Globus pallidus (tissue), 1 donor: ENCODE results near the gene RYR1.
"Not testable (repeated sequence)": the region's sequence is repeated elsewhere in the genome, so short reads cannot be mapped to it uniquely, and the experiment has no call there.

Source experiments
- DNase-seq: peaks from one replicate; pipeline ENCODE4 v3.0.0-alpha.2; 2015; ENCODE audit warnings: low spot score

The RYR1 gene

DNA sequence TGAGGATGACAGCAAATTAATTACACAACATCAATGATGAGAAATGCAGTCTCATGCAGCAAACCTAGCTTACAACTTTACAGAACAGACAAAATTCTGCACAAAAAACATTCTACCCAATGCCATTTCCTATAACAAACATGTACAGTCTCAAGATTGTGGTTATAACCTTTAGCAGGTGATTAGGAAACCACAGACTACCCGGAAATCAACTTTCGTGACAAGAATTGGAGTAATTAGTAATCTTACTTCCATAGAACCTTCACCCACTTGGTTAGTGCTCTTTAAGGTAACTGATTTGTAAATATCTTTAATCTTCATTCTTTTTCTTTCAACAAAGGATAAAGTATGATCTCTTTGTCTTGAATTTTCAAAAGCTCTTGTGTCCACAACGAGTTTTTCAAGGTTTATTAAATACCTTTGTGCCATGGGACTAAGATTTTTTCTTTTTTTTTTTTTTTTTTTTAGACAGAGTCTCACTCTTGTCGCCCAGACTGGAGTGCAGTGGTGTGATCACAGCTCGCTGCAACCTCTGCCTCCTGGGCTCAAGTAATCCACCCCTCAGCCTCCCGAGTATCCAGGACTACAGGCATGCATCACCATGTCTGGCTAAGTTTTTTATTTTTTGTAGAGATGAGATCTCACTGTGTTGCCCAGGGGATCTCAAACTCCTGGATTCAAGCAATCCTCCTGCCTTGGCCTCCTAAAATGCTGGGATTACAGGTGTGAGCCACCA lies 105.5 kb downstream of the RYR1 start:
- DNase-seq, result no peak

DNA sequence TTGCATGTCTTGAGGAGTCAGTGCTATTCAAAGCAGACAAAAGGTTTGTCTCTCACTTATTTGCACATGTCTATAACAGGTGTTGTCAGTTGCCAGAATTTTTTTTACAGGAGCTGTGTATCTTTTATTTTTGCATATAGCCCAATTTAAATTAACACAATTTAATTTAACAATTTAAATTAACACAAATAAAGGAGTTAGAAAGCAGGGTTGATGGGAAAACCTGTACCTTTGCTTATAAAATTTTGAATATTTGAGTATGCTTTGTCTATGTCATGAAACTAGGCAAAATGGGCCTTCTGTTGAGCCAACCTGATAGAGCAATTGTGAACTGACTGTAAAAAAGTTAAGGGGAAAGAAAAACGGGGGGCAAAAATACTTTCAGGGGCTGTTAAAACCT lies 106.3 kb downstream of the RYR1 start:
- no peak for DNase-seq

GRCh38 chr19:38542040-38542439 lies 108.5 kb downstream of the RYR1 start:
- no peak for DNase-seq

- no peak for DNase-seq
Observed at GRCh38 chr19:38543286-38543806, 109.9 kb downstream of the RYR1 start.

- peak; percentile 83 for DNase-seq
Observed at GRCh38 chr19:38543807-38544568, 110.5 kb downstream of the RYR1 start.

DNA sequence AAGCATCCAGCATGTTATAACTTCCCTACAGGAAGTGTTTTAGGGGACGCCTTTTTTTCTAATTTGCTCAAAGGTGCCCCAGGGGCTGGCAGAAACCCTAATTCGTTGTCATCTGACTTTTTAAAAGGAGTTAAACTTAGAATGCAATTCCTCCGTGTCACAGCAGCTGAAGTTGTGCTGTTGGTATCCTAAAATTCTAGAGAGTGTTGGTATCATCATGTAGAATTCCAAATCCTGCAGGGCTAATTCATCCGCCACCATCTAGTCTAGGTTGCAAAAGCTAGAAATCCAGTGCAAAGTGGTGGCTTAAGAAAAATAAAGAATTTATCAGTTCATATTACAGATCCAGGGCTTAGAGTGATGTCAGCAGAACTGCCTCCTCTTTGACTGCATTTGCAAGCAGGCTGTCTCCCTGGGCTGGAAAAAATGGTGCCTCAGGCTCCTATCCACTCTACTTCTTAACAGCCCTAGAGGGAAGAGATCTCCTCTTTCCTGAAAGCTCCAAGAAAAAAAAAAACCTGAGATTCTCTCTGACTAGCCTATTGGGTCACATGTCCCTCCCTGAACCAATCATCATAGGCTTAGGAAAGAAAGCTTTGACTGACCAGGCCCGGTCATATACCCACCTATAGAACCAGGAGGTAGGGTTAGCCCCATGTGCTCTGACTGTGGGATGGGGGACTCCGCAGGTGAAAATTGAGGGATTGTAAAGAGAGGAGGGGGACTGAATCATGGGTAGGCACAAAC lies 111.3 kb downstream of the RYR1 start:
- no peak for DNase-seq

GRCh38 chr19:38545596-38545995 lies 112.1 kb downstream of the RYR1 start:
- DNase-seq, result no peak

DNA sequence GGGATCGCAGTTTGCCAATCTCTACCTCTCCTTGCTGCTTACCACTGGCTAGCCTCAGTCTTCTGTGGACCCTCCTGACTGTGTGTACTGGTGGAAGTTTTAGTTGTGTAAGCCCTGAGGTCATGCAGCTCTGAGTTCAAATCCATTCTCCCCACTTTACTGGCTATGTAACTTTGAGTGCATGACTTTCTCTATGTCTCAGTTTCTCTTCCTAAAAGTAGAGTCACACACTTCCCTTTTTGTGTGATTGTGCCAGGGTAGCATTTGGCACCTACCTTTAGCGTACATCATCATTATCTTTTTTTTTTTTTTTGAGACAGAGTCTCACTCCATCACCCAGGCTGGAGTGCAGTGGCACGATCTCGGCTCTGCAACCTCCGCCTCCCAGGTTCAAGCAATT lies 113.9 kb downstream of the RYR1 start:
- DNase-seq, result no peak

DNA sequence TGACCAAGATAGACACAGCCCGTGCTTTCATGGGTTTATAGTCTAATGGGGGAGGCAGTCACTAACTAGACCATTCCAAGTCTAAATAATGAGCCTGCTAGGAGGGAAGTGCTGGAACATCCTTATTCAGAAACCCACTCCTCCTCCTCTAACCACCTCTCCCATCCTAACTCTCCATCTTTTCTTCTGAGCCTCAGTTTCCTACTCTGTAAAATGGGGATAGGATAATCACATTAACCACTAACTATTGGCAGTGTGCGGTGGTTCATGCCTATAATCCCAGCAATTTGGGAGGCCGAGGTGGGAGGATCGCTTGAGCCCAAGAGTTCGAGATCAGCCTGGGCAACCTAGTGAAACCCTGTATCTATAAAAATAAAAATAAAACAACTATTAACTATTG lies 115.6 kb downstream of the RYR1 start:
- no peak for DNase-seq

DNA sequence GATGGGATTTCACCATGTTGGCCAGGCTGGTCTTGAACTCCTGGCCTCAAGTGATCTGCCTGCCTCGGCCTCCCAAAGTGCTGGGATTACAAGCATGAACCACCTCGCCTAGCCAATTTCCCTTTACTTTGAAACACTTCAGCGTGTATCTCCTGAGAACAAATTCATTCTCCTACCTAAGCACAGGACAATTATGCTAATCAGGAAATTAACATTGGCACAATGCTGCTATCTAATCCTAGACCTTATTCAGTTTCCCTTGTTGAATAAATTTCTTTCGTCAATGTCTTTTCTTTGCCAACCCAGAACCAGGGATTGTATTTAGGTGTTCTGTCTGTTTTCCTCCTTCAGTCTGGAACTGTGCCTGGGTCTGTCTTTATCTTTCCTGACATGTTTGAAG lies 116.5 kb downstream of the RYR1 start:
- no peak for DNase-seq

GRCh38 chr19:38550376-38550775 lies 116.9 kb downstream of the RYR1 start:
- no peak for DNase-seq

GRCh38 chr19:38551450-38551813 lies 117.9 kb downstream of the RYR1 start:
- DNase-seq, result no peak

DNA sequence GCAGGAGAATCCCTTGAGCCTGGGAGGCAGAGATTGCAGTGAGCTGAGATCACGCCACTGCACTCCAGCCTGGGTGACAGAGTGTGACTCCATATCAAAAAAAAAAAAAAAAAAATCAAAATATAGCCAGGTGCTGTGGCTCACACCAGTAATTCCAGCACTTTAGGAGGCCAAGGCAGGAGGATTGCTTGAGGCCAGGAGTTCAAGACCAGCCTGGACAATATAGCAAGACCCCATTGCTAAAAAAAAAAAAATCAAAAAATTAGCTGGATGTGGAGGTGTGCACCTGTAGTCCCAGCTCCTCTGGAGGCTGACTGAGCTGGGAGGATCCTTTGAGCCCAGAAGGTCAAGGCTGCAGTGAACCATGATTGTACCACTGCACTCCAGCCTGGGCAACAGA lies 119.7 kb downstream of the RYR1 start:
- not testable (repeated sequence) for DNase-seq

- no peak for DNase-seq
Observed at GRCh38 chr19:38554676-38555141, 121.2 kb downstream of the RYR1 start.

DNA sequence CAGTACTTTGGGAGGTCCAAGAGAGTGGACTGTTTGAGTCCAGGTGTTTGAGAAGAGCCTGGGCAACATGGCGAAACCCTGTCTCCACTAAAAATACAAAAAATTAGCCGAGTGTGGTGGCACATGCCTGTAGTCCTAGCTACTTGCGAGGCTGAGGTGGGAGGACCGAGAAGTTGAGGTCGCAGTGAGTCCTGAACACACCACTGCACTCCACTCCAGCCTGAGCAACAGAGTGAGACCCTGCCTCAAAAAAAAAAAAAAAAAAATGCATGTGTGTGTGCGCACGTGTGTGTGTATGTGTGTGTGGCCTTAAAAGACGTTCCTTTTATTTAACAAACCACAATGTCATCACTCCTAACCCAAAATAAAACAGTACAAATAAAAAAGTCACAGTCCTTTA lies 121.7 kb downstream of the RYR1 start:
- no peak for DNase-seq

GRCh38 chr19:38556521-38557174 lies 123.2 kb downstream of the RYR1 start:
- no peak for DNase-seq

DNA sequence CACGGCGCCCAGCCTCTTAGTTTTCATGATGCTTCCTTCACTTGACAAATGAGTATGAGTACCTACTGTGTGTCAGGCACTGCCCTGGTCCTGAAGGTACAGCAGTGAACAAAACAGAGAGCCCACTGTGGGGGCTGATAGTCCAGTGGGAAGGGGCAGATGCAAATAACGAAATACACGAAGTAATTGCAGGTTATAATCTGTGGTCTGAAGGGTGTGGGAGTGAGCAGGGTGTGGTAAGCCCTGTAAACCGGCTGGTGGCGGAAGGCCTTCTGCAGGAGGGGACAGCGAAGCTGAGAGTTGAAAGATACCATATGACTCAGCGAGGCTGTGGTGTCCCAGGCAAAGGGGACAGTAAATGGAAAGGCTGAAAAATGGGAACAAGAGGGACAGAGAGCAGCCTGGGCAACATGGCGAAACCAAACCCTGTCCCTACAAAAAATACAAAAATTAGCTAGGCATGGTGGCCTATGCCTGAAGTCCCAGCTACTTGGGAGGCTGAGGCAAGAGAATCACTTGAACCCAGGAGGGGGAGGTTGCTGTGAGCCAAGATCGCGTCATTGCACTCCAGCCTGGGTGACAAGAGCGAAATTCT lies 123.8 kb downstream of the RYR1 start:
- DNase-seq, result no peak

GRCh38 chr19:38558933-38559332 lies 125.4 kb downstream of the RYR1 start:
- not testable (repeated sequence) for DNase-seq

- no peak for DNase-seq
Observed at GRCh38 chr19:38559428-38560401, 126.2 kb downstream of the RYR1 start.

DNA sequence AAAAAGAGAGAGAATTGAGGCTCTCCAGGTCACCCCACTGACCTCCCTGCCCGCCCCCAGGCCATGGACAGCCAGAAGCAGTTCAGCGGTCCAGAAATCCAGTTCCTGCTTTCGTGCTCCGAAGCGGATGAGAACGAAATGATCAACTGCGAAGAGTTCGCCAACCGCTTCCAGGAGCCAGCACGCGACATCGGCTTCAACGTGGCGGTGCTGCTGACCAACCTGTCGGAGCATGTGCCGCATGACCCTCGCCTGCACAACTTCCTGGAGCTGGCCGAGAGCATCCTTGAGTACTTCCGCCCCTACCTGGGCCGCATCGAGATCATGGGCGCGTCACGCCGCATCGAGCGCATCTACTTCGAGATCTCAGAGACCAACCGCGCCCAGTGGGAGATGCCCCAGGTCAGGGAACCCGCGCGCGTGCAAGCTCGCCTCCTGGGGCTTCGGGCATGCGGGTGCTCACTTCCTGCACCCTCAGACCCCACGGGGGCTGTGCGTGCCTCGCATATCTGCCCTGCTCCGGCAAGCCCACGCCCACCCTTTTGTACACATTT lies 127.6 kb downstream of the RYR1 start:
- no peak for DNase-seq
